ENCODE data around the gene PKNOX2.

PKNOX2 gene

GRCh38 chr11:125425601-125426000 lies 261.1 kb downstream of the PKNOX2 start:
- DNase-seq, result no peak

- no peak for DNase-seq
Observed at GRCh38 chr11:125426818-125427528, 262.4 kb downstream of the PKNOX2 start.

- no peak for DNase-seq
Observed at GRCh38 chr11:125428486-125429173, 264.1 kb downstream of the PKNOX2 start.

- no peak for DNase-seq
Observed at GRCh38 chr11:125429174-125429707, 264.7 kb downstream of the PKNOX2 start.

GRCh38 chr11:125429807-125430678 lies 265.5 kb downstream of the PKNOX2 start:
- no peak for DNase-seq

GRCh38 chr11:125431009-125431408 lies 266.5 kb downstream of the PKNOX2 start:
- DNase-seq, result no peak

GRCh38 chr11:125431481-125431880 lies 266.9 kb downstream of the PKNOX2 start:
- no peak for DNase-seq

GRCh38 chr11:125433454-125434121 lies 269.0 kb downstream of the PKNOX2 start:
- no peak for DNase-seq

GRCh38 chr11:125435461-125436238 lies 271.1 kb downstream of the PKNOX2 start:
- no peak for DNase-seq

- no peak for DNase-seq
Observed at GRCh38 chr11:125441648-125442410, 277.3 kb downstream of the PKNOX2 start.

- DNase-seq, result no peak
Observed at GRCh38 chr11:125442946-125443345, 278.4 kb downstream of the PKNOX2 start.

GRCh38 chr11:125443767-125444311 lies 279.3 kb downstream of the PKNOX2 start:
- no peak for DNase-seq

GRCh38 chr11:125445731-125446130 lies 281.2 kb downstream of the PKNOX2 start:
- no peak for DNase-seq

- DNase-seq, result no peak
Observed at GRCh38 chr11:125446279-125446678, 281.7 kb downstream of the PKNOX2 start.

- DNase-seq, result no peak
Observed at GRCh38 chr11:125447721-125448120, 283.2 kb downstream of the PKNOX2 start.

- DNase-seq, result no peak
Observed at GRCh38 chr11:125448136-125448535, 283.6 kb downstream of the PKNOX2 start.

- DNase-seq, result no peak
Observed at GRCh38 chr11:125449565-125449964, 285.0 kb downstream of the PKNOX2 start.

- DNase-seq, result no peak
Observed at GRCh38 chr11:125451400-125452124, 287.0 kb downstream of the PKNOX2 start.

GRCh38 chr11:125452125-125452470 lies 287.5 kb downstream of the PKNOX2 start:
- DNase-seq, result no peak

- DNase-seq, result no peak
Observed at GRCh38 chr11:125454047-125454446, 289.5 kb downstream of the PKNOX2 start.
